HG03025 (cell line): ENCODE measurements around the gene LACC1.

Source experiments
- ATAC-seq: cut with Tn5 transposase; IDR thresholded peaks from one replicate; pipeline ENCODE4 v1.9.1; 2021; ENCODE audit warnings: mild to moderate bottlenecking, moderate library complexity; ENCODE audit not compliant: unreplicated experiment, low FRiP score

The LACC1 gene

GRCh38 chr13:43881580-43881979, 1.9 kb downstream of the LACC1 start:
- no peak for ATAC-seq

GRCh38 chr13:43883631-43884030, 3.9 kb downstream of the LACC1 start:
- no peak for ATAC-seq

DNA sequence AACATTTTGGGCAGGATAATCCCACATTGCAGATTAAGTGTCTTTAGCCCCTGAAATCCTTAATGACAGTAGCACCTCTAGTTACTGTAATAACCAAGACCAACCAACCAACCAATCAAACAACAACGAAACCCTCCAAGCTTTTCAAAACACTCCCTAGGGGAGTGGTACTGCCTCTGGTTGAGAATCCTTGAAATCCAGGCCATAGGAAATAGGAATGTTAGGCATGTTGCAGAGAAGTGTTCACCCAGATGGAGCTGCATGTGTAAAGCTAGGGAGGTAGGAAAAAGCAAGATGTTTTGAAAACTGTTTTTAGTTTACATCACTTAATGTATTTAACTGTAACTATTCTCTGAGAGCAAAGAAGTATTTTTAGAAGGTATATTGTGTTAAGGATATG, 4.5 kb downstream of the LACC1 start:
- ATAC-seq: no peak

- ATAC-seq: no peak
Observed at GRCh38 chr13:43894438-43894837, 14.7 kb downstream of the LACC1 start.

DNA sequence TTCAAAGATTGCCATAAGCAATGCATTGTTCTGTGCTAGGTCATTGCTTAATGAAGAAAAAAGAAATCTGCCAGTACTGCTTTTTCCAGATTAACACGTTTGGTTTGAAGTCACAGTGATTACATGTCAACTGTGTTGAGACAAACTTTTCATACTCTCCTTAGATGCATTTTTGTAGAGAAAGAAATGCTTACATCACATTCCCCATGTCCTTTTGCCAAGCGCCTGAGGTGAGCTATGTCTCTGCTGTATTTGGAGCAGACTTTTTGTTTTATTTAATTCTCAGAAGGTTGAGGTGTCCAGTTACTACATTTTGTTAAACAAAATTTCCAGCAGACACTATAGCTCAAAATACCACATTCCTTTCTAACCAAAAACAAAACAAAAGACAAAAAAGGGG, 16.2 kb downstream of the LACC1 start:
- no peak for ATAC-seq

GRCh38 chr13:43905435-43906031, 25.8 kb downstream of the LACC1 start:
- no peak for ATAC-seq

DNA sequence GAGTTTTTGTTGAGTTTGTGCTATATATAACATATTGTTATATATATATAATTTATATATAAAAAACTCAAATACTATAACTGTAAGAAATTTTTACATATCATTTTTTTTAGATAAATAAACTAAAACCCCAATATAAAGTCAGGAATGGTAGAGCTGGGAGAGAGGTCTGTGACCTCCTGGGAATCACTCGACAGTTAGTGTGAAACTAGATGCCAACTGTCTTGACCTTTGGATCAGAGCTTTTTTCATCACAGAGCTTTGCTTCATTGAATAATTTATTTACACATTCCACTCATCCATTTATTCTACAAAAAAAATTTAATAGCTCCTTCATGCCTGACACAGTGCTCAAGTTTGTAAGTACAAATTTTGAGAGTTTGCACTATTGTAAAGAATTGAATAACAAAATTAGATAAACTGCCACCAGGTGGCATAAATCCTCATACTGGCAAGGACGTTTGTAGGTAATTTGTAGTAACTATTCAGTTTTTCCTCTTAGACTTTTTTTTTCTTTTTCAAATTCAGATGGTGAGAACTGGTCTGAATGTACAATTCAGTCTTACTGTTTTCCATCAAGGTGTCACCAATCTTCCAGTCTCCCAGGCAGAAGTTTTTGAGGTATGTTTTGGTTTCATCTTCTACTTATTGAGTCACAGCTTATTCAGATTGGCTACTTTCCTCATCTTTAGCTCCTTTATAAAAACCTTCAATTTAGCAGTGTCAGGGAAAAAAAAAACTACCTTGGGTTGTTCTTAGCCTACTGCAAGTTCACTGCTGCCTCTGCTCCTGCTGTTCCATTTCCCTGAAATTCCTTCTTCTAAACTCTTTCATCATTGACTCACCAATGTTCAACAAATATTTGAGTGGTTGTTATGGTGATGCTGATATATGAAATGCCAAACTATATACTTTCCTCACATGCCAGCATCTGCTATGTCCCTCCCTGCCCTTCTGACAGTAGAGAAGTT, 28.7 kb downstream of the LACC1 start:
- no peak for ATAC-seq

DNA sequence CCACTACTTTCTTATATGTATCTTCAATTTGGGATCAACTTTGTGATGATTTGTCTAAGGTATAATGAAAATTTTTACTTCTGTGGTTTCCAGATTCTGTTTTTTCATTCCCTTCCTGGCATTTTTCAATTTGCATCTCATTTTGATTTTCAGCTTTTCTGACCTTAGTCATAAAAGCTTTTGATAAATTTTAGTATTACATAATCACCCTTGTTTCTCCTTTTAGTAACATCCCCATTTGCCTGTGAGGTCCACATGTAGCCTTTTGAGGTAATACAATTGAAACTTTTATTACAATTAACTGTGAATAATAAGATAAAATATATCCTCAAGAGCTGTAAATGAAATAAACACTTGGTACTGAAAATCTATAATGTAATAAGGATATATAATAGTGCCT, 31.2 kb downstream of the LACC1 start:
- ATAC-seq: no peak

GRCh38 chr13:43911278-43911677, 31.6 kb downstream of the LACC1 start:
- ATAC-seq: no peak

DNA sequence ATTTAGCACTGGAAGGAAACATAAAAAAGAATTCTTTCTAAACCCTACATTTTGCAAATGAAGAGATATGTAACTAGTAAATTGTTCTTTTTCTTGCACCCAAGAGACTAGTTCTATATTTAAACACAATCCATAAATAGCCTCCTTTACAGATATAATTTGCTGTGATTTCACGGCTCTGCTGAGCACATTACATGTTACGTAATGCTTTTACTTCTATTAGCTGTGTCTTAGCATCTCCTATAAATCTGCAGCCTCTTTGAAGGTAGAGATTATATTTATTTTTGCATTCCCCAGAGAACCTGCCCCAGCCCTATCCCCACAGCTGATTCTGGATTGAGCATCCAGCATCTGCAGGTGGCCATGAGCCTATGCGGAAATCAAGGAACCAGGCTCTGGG, 32.2 kb downstream of the LACC1 start:
- ATAC-seq: no peak

- ATAC-seq: no peak
Observed at GRCh38 chr13:43915451-43915850, 35.7 kb downstream of the LACC1 start.

DNA sequence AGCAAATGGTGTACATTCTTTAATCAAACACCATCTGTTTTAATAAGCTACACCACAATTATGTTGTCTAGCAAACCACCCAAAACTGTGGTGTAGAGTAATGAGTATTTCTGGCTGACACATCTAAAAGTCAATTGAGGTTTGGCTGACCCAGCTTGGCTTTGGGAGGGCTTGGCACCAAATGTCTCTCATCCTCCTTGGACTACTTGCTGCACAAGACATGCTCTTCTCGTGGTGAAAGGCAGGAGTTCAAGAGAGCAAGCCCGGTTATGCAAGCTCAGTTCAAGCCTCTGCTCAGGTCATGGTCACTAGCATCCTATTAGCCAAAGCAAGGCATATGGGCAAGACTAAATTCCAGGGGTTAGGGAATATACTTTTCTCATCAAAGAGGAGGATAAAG, 37.1 kb downstream of the LACC1 start:
- ATAC-seq: no peak

DNA sequence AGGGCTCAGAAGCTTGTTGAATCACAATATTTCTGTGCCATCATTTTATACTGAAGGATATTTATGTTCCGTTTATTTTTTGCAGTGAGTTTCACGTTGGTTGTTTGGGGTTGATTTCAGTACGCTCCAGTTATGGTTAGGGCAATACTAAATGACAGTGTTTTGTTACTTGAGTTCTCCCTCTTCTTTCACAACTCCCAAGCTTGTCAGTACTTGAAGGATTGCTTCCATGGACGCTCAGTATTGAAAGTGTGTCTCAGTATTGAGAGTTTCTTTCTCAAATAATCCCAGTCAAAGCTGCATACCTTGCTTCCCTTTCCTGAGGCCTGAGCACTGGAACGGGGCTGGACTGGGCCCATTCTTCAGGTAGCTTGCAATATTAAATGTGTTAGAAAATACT, 38.9 kb downstream of the LACC1 start:
- ATAC-seq: no peak

DNA sequence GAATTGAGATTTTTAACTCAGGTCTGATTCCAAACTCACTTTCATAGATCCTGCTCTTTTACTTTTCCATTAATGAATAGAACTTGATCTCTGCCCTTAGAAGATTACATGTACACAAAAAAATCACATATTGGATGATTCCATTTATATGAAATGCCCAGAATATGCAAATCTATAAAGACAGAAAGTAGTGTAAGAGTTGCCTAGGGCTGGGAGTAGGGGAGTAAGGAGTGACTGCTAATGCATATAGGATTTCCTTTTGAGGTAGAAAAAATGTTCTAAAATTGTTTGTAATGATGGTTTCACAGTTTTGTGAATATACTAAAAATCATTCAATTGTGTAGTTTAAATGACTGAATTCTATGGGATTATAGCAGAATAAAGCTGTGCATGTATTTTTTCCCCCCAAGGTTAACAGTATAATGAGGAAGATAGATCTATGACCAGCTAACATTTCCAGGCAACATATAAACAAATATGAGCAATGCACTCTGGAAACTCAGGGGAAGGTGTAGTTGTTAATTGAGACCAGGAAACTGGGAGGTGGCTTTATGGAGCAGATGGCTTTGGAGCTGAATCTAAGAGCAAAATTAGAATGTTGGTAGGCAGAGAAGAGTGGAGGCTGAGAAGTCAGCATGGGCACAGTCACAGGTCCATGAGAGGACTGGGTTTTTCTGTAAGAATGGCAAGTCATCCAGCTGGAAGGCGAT, 41.4 kb downstream of the LACC1 start:
- no peak for ATAC-seq

DNA sequence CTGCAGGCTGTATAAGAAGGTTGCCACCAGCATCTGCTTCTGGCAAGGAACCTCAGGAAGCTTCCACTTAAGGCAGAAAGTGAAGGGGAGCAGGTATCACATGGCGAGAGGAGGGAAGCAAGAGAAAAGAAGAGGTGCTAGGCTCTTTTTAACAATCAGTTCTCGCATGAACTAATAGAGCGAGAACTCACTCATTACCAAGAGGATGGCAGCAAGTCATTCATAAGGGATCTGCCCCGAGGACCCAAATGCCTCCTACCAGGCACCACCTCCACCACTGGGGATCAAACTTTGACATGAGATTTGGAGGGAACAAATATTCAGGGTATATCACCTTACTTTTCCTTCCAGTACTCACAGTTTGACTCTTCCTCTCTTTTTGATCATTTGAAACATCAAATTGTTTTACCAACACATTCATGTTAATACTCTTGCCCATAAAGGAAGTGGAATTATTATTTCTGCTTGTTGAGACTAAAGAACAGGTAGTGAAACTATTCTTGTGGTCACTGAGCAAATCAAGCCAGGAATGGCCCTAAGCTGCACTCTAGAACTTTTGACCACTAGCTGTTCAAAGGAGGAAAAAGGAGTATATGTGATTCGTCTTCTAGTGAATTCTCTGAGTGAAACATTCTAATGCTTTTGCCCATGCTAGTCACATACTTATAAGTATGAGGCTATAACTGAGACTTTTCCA, 45.0 kb downstream of the LACC1 start:
- ATAC-seq: peak; percentile 84

- ATAC-seq: no peak
Observed at GRCh38 chr13:43929947-43930346, 50.2 kb downstream of the LACC1 start.

DNA sequence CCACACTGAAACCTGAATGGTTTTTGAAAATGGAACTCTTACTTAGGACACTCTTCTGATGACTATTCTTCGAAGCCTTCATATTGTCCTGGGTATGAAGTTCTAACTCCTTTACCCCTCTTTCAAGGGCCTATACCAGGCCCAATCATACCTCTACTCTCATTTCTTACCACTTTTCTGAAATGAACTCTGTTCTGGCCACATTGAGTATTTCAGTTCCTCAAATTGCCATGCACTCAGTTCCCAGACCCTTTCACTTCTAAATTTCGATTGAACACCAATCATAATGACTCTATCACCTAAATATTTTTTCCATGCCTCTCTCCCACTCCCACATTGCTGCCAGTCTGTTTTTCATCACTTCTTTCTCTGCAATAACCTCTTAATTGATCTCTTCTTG, 53.7 kb downstream of the LACC1 start:
- peak; percentile 100 for ATAC-seq

- ATAC-seq: no peak
Observed at GRCh38 chr13:43934273-43934672, 54.6 kb downstream of the LACC1 start.

- ATAC-seq: no peak
Observed at GRCh38 chr13:43935878-43936277, 56.2 kb downstream of the LACC1 start.

- ATAC-seq: no peak
Observed at GRCh38 chr13:43936647-43937046, 56.9 kb downstream of the LACC1 start.

- no peak for ATAC-seq
Observed at GRCh38 chr13:43937839-43938238, 58.1 kb downstream of the LACC1 start.
